IMR-90 (cell line): ENCODE measurements around the gene RBMS2. TPM values are rescaled to one million over a fixed set of nuclear protein-coding genes. Genes with fewer than 3 reads are reported as not detected.

Experiments used
- ATAC-seq: fragments of 200-7000 bp; cut with Tn5 transposase; 2 replicates; pipeline ENCODE4 v1.9.1; 2020; ENCODE audit warnings: low read depth, mild to moderate bottlenecking, moderate library complexity
- BruUV-seq: library from RNA; stranded (reverse); fragments of 400-500 nt; replicated peaks from 2 replicates; lab custom pipeline; 2021; lab: Mats Ljungman, UMichigan
- CTCF ChIA-PET: fragments of 300-600 bp; formaldehyde crosslinking; extraction: SDS; loops from one replicate; lab custom pipeline; 2021; ENCODE audit warnings: antibody characterized with exemption; lab: Yijun Ruan, JAX
- POLR2A ChIA-PET: fragments of 300-600 bp; sonication (Branson Sonifier 250); formaldehyde crosslinking; loops from one replicate; lab custom pipeline; 2022; ENCODE audit warnings: antibody characterized with exemption; ENCODE audit not compliant: unreplicated experiment; lab: Charles Lee
- DNase-seq: peaks from one replicate; pipeline ENCODE4 v3.0.0; 2013
- H2AFZ ChIP-seq: replicated peaks from 2 replicates; pipeline ENCODE3; 2013; ENCODE audit warnings: low read length, mild to moderate bottlenecking; ENCODE audit not compliant: poor library complexity
- H2AK5ac ChIP-seq: 2 replicates; pipeline ENCODE4 v1.6.1; 2013; ENCODE audit warnings: low read depth, low read length, inconsistent platforms
- H2AK9ac ChIP-seq: replicated peaks from 2 replicates; pipeline ENCODE3; 2013; ENCODE audit warnings: mild to moderate bottlenecking, low read depth, low read length, moderate library complexity; ENCODE audit not compliant: poor library complexity
- H2BK120ac ChIP-seq: 2 replicates; pipeline ENCODE4 v1.6.1; 2013; ENCODE audit warnings: low read depth, low read length, inconsistent platforms
- H2BK15ac ChIP-seq: 3 replicates; pipeline ENCODE4 v1.6.1; 2013; ENCODE audit warnings: low read depth, low read length, inconsistent platforms
- H2BK20ac ChIP-seq: 2 replicates; pipeline ENCODE4 v1.6.1; 2013; ENCODE audit warnings: low read depth, mild to moderate bottlenecking, inconsistent platforms, low read length, moderate library complexity
- H2BK5ac ChIP-seq: 2 replicates; pipeline ENCODE4 v1.6.1; 2013; ENCODE audit warnings: mild to moderate bottlenecking, low read depth, low read length, inconsistent platforms; ENCODE audit not compliant: poor library complexity, severe bottlenecking
- H3K14ac ChIP-seq: replicated peaks from 2 replicates; pipeline ENCODE4 v1.6.1; 2013; ENCODE audit warnings: low read depth, low read length, inconsistent platforms
- H3K18ac ChIP-seq: 2 replicates; pipeline ENCODE4 v1.6.1; 2013; ENCODE audit warnings: low read depth, low read length, control low read depth
- H3K23ac ChIP-seq: 2 replicates; pipeline ENCODE4 v1.6.1; 2013; ENCODE audit warnings: low read depth, low read length, inconsistent platforms
- H3K27ac ChIP-seq: 2 replicates; pipeline ENCODE4 v1.5.1; 2013; ENCODE audit warnings: mild to moderate bottlenecking, control low read depth, low read length; ENCODE audit not compliant: insufficient read depth
- H3K27me3 ChIP-seq: 2 replicates; pipeline ENCODE4 v1.6.1; 2013; ENCODE audit warnings: low read length; ENCODE audit not compliant: control insufficient read depth, insufficient read depth
- H3K36me3 ChIP-seq: 2 replicates; pipeline ENCODE4 v1.6.1; 2013; ENCODE audit warnings: low read length, mixed read lengths; ENCODE audit not compliant: control insufficient read depth, insufficient read depth
- H3K4ac ChIP-seq: 2 replicates; pipeline ENCODE4 v1.6.1; 2013; ENCODE audit warnings: low read depth, low read length, inconsistent platforms
- H3K4me1 ChIP-seq: 2 replicates; pipeline ENCODE4 v1.6.1; 2013; ENCODE audit warnings: low read length, mixed read lengths; ENCODE audit not compliant: control insufficient read depth, insufficient read depth
- H3K4me2 ChIP-seq: 2 replicates; pipeline ENCODE4 v1.6.1; 2013; ENCODE audit warnings: low read depth, mild to moderate bottlenecking, control low read depth, low read length, moderate library complexity
- H3K4me3 ChIP-seq: 2 replicates; pipeline ENCODE4 v1.5.1; 2013; ENCODE audit warnings: low read depth, mild to moderate bottlenecking, control low read depth, low read length, moderate library complexity; ENCODE audit not compliant: insufficient read depth
- H3K56ac ChIP-seq: 2 replicates; pipeline ENCODE4 v1.6.1; 2013; ENCODE audit warnings: low read length, inconsistent platforms; ENCODE audit not compliant: insufficient read depth; ENCODE audit errors: extremely low read depth
- H3K79me1 ChIP-seq, 2 experiments: 2 replicates each; pipeline ENCODE4 v1.6.1; 2013; ENCODE audit warnings: low read length in 2 of 2, inconsistent platforms in 1 of 2, low read depth in 1 of 2
- H3K9ac ChIP-seq: 2 replicates; pipeline ENCODE4 v1.6.1; 2013; ENCODE audit warnings: low read depth, low read length, control low read depth
- H3K9me1 ChIP-seq: 2 replicates; pipeline ENCODE4 v1.6.1; 2013; ENCODE audit warnings: low read length, inconsistent platforms; ENCODE audit not compliant: insufficient read depth
- H3K9me3 ChIP-seq: 2 replicates; pipeline ENCODE4 v1.6.1; 2013; ENCODE audit warnings: low read length; ENCODE audit not compliant: control insufficient read depth, insufficient read depth
- H4K20me1 ChIP-seq: 2 replicates; pipeline ENCODE4 v1.6.1; 2013; ENCODE audit warnings: low read length, inconsistent platforms; ENCODE audit not compliant: insufficient read depth
- H4K5ac ChIP-seq: 2 replicates; pipeline ENCODE4 v1.6.1; 2013; ENCODE audit warnings: mild to moderate bottlenecking, low read depth, low read length, control low read depth
- H4K8ac ChIP-seq, 2 experiments: 2 replicates each; pipeline ENCODE4 v1.6.1; 2013; ENCODE audit warnings: low read depth in 2 of 2, low read length in 2 of 2, control low read depth in 1 of 2, inconsistent platforms in 1 of 2
- H4K91ac ChIP-seq: 2 replicates; pipeline ENCODE4 v1.6.1; 2013; ENCODE audit warnings: low read depth, low read length, inconsistent platforms; ENCODE audit not compliant: insufficient read depth
- CHD1 ChIP-seq: IDR thresholded peaks from 2 replicates; pipeline ENCODE4 v1.6.1; 2012; ENCODE audit warnings: low read depth, low read length, improper control_type of control experiment
- CTCF ChIP-seq: conservative IDR thresholded peaks from 2 replicates; pipeline ENCODE4 v1.5.1; 2012; ENCODE audit warnings: mild to moderate bottlenecking, low read depth, low read length, improper control_type of control experiment
- NFE2L2 ChIP-seq: fragments of 150-350 bp; IDR thresholded peaks from 2 replicates; pipeline ENCODE4 v1.6.1; 2016; ENCODE audit warnings: low read depth, mild to moderate bottlenecking, low read length
- RCOR1 ChIP-seq: IDR thresholded peaks from 2 replicates; pipeline ENCODE4 v1.6.1; 2012; ENCODE audit warnings: mild to moderate bottlenecking, low read length, improper control_type of control experiment; ENCODE audit not compliant: insufficient replicate concordance
- SMC3 ChIP-seq: fragments of 150-350 bp; IDR thresholded peaks from 2 replicates; pipeline ENCODE4 v1.6.1; 2016; ENCODE audit warnings: low read depth, mild to moderate bottlenecking, antibody characterized with exemption, low read length, moderate library complexity
- WGBS, 2 experiments: methylation state at CpG; one replicate each; pipeline versions ENCODE4 v1.1.5 to v1.1.7; 2013; ENCODE audit warnings: missing lambda C conversion rate in 2 of 2; ENCODE audit not compliant: insufficient read length in 1 of 2; ENCODE audit errors: extremely low coverage in 2 of 2; 5-methylcytosine and 5-hydroxymethylcytosine counted together
- dilution Hi-C: fragments of 300-500 bp; cut with HindIII; formaldehyde crosslinking; loops from one replicate; pipeline ENCODE4 v1.14.3; 2018; ENCODE audit warnings: low sequenced_read_pairs; ENCODE audit not compliant: unreplicated experiment
- in situ Hi-C: fragments of 300-500 bp; cut with MboI; formaldehyde crosslinking; loops from 3 replicates; pipeline ENCODE4 v1.14.3; 2019; ENCODE audit warnings: low sequenced_read_pairs, inconsistent platforms, mixed read lengths
- intact Hi-C: fragments of 100-400 bp; cut with micrococcal nuclease; formaldehyde crosslinking; loops from 2 replicates; pipeline ENCODE4 v1.10.0; 2022
- polyA plus RNA-seq, 3 experiments: library from polyadenylated mRNA; depleted of rRNA; stranded (reverse); fragments of >200 nt; gene quantifications; 2 replicates each; pipeline ENCODE4 v1.2.3, GENCODE V29; 2012; ENCODE audit warnings: low replicate concordance in 1 of 3
- total RNA-seq: library from RNA; depleted of rRNA; stranded (reverse); fragments of >200 nt; gene quantifications from 2 replicates; pipeline ENCODE4 v1.2.3, GENCODE V29; 2012

RBMS2 gene
- total and polyA plus RNA-seq, 2 of the 4 experiments (the other 2 are of a cell fraction) = 38.0 to 43.6 TPM

- H2BK20ac ChIP-seq = no peak overlapping the region
- no TSS peak for BruUV-seq
- H3K4ac ChIP-seq = no peak overlapping the region
- no peaks in the 10 kb centered on the region for H3K9me3 ChIP-seq
- H2BK120ac ChIP-seq = no peak overlapping the region
- no peak overlapping the region for H3K14ac ChIP-seq
- no CpG with 5 or more reads among the region's 3 CpGs for WGBS, 2 experiments
- H4K20me1 ChIP-seq = peaks cover 19% of the 10 kb centered on the region
- 0 out of 2 replicates have a peak, but pooled peaks have one; percentile 3 for ATAC-seq
- ChIA-PET POLR2A (no interaction called here), CTCF (no interaction called here)
- no peak overlapping the region for H3K18ac ChIP-seq
- no peak overlapping the region for H4K91ac ChIP-seq
- TF ChIP-seq SMC3 (no peak), RCOR1 (no peak), CTCF (no peak), CHD1 (no peak), NFE2L2 (no peak)
- dilution Hi-C loops (no loop called here), intact Hi-C loops (loop anchor here (5.0 kb wide), 1 partner anchor 40 kb away; no protein-coding TSS in a partner anchor), in situ Hi-C loops (no loop called here)
- no peaks in the 10 kb centered on the region for H3K27me3 ChIP-seq
- H3K4me2 ChIP-seq = no peak overlapping the region
- no peak overlapping the region for H3K56ac ChIP-seq
- H2AFZ ChIP-seq = no peak overlapping the region
- no peak overlapping the region for H4K8ac ChIP-seq
- DNase-seq = no peak
- no peak overlapping the region for H2BK15ac ChIP-seq
- H2BK5ac ChIP-seq = no peak overlapping the region
- H2AK9ac ChIP-seq = no peak overlapping the region
- no peak overlapping the region for H2AK5ac ChIP-seq
- peaks cover 15% of the 10 kb centered on the region for H3K4me1 ChIP-seq
- H3K4me3 ChIP-seq = no peak overlapping the region
- peaks cover 3 to 45% of the 10 kb centered on the region in 2 experiments; a peak in 3 of 4 replicates for H3K79me1 ChIP-seq
- H4K5ac ChIP-seq = no peak overlapping the region
- no peak overlapping the region for H3K23ac ChIP-seq
- H3K27ac ChIP-seq = peak overlapping the region; percentile 22; the same call in 1 of the 2 replicates
- peaks cover 3% of the 10 kb centered on the region; the same call in 1 of the 2 replicates for H3K9me1 ChIP-seq
- H3K9ac ChIP-seq = no peak overlapping the region
- peaks cover 56% of the 10 kb centered on the region for H3K36me3 ChIP-seq
Observed at GRCh38 chr12:56596815-56597214, 75.2 kb downstream of the RBMS2 start.
